NB4 (cell line): ENCODE data around the gene IGSF8.

Source experiments
- MAX ChIP-seq: IDR thresholded peaks from 2 replicates; pipeline ENCODE4 v1.6.1; 2011; ENCODE audit warnings: low read depth, low read length
- POLR2A ChIP-seq: IDR thresholded peaks from 2 replicates; pipeline ENCODE4 v1.6.1; 2011; ENCODE audit warnings: mild to moderate bottlenecking; ENCODE audit not compliant: insufficient read length; ENCODE audit errors: extremely low read depth

- TF ChIP-seq MAX: no peak
- TF ChIP-seq POLR2A: no peak
Measured at GRCh38 chr1:160122978-160123495, 24.6 kb upstream of the IGSF8 start.
